NOMO-1 treated with dmso at 0.1 percent for 144 hours (cell line): Measurements from ENCODE around the gene ABCG2.
"Not testable (repeated sequence)": the region's sequence is repeated elsewhere in the genome, so short reads cannot be mapped to it uniquely, and the experiment has no call there.

Experiments
- DNase-seq: peaks from one replicate; lab custom pipeline; 2025; ENCODE audit not compliant: unreplicated experiment; lab: John Stamatoyannopoulos, UW

The ABCG2 gene

DNA sequence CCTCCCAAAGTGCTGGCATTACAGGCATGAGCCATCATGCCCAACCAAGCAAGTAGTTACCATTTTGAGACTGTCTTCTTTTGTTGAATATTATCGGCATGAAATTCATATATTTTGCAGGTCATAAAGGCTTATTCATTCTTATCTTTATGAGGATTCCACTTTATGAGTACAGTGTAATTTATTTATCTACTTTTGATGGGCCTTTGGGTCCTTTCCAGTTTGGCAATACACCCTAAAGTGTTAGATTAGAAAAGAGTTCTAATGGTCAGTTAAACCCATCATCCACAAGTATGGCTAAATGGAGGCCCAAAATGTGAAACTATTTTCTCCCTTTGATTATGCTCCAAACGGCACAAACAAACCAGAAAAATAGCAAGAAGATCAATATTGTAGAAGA is 10.9 kb upstream of the ABCG2 start:
- no peak for DNase-seq

DNA sequence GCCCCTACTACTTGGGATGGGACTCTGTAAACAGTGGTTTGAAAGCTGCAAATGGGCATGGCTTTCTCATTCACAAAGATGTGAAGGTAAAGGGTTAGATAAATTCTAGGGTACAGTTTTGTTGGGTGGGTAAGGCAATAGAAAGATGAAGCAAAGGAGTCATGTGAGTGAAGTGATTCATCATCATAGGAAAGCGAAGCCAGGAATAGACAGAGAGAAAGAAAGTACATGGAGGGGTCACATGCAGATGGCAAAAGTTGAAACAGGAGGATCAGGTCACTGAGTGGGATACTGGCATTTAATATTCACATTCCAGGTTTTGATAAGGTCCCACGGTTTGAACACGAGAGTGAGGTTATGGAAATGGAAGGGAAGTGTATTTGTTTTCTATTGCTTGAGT is 8.2 kb upstream of the ABCG2 start:
- no peak for DNase-seq

DNA sequence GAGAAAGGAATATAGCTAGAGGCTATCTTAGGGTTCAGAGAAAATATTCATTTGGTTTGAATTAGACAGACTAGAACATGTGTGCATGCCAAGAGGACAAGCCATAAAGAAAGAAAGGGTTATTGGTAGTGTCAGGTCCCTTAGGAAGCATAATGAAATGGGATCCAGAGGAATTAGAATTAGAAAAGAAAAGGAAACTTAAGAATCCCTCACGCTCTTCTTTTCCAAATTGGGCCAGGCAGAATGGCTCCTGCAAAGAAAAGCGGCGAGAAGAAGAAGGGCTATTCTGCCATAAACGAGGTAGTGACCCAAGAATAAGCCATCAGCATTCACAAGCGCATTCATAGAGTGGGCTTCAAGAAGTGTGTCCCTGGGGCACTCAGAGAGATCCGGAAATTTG is 4.9 kb upstream of the ABCG2 start:
- no peak for DNase-seq

DNA sequence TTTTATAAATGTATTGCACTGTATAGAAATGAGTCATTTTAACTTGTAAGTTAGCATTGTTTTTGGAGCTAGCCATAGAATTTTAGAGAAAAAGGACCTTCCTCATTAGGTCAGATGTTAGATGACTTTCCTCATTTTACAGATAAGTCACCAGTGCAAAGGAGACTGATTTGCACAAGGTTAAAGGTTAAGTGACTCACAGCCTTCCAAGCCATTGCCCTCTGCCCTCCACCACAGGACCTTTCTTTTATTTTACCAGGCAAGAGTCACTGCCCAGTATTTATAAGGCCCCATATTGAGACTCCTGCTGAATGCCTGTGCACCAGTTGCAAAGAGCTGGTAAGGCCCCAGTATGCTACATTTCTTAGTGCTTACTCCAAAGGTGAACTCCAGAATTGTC is 4.2 kb upstream of the ABCG2 start:
- DNase-seq: no peak

DNA sequence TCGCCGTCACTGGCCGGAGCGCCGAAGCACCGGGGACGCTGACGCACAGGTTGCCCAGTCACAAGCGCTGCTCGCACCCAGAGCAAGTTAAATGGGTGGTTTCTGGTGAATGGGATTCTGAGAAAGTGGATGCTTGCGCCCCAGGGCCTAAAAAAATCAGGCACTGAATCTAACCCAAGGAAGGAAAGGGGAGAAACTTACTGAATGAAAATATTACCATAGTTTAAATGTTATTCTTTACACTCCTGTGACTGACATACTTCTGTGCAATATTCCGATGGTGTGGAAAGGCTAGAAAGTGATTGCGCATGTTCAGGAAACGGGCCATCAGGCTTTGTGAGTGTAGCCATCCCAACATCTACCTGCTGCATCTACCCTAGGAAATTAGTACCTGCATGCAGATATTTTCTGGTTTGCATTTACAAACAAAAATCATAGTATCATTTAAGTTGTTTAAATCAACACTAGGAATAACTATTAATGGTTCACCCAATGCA is 838 bp upstream of the ABCG2 start:
- DNase-seq: no peak

DNA sequence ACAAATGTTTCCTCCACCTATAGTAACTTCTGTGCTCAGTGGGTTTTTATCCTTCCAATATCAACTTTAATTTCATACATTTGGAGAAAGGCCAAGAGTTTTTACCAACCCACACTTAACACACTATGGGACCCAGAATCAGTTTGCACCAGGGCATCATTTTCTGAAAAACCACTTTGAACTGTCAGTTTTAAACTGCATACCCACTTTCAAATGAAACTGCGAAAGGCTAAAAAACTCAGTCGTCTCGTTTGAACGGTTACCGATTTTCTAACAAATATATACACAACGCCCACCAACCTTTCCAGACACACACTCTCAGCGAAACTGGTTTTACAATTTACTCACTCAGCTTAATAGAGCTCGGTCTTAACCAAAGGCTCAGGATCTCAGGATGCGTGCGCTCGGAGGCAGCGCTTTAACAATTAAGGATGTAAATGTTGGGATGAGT is 376 bp downstream of the ABCG2 start:
- DNase-seq: no peak

DNA sequence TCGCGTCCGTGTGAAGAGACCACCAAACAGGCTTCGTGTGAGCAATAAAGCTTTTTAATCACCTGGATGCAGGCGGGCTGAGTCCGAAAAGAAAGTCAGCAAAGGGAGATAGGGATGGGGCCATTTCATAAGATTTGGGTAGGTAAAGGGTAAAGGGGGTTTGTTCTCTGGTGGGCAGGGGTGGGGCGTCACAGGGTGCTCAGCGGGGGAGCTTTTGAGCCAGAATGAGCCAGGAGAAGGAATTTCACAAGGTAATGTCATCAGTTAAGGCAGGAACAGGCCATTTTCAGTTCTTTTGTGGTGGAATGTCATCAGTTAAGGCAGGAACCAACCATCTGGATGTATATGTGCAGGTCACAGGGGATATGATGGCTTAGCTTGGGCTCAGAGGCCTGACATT is 6.1 kb downstream of the ABCG2 start:
- not testable (repeated sequence) for DNase-seq

DNA sequence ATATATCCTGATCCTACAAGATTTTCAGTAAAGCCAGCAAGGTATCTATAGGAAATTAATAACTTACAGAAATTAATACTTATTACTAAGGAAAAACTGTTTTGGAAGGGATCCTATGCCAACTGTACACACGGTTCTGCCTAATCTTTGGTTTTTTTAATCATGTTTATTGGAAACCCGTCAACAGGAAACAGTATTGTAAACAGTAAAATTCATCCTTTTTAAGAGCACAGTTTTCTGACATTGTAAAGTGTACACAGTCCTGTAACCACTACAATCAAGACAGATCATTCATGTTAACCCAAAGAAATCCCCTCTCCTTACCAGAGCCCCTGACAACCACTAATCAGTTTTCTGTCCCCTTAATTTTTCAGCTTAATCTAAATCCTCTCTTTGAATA is 9.9 kb downstream of the ABCG2 start:
- no peak for DNase-seq

DNA sequence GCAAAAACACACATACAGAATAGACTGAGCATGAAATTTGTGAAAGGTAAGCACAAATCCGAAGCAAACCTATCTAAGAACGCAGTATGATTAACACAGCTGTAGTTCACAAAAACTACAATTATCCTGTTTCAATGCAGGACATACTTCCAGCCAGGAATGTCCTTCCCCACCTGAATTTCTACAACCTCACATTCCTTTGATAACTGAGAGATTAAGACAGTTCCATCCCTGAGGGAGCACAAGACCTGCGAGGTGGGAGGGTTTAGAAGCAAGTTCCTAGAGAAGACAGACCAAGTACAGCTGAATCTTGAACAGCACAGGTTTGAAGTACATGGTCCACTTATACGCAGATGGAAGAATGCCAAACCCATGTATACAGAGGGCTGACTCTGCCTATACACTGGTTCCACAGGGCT is 10.6 kb downstream of the ABCG2 start:
- DNase-seq: no peak

DNA sequence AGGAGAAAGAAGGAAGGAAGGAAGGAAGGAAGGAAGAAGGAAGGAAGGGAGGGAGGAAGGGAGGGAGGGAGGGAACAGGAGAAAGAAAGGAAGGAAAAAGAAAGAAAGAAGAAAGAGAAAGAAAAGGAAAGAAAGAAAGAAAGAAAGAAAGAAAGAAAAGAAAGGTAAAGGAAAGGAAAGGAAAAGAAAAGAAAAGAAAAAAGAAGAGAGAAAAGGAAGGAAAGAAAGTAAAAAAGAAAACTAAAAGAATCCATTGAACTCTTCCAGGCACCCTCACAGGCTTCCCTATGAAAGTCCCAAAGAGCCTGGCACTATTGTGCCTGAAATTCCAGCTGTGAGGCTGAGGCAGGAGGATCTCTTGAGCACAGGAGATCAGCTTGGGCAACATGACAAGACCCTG is 11.5 kb downstream of the ABCG2 start:
- DNase-seq: no peak

DNA sequence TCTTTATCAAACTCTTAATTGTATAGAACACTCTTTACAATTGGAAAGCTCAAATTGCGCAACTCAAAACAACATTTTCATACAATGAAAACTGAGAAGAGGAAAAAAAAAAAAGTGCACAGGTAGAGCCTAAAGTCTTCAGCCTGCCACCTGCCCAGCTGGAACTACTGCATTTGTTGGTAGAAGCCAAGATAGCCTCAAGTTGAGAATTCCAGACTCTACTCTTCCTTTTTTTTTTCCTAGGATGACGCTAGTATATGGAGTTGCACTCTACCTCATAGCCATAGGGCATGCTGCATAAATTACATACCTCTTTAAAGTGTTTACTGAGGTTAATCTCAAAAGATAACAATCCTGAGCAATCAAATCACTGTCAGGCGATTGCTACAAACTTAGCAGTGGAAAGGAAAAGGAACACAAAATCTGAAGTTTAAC is 13.6 kb downstream of the ABCG2 start:
- DNase-seq: no peak

DNA sequence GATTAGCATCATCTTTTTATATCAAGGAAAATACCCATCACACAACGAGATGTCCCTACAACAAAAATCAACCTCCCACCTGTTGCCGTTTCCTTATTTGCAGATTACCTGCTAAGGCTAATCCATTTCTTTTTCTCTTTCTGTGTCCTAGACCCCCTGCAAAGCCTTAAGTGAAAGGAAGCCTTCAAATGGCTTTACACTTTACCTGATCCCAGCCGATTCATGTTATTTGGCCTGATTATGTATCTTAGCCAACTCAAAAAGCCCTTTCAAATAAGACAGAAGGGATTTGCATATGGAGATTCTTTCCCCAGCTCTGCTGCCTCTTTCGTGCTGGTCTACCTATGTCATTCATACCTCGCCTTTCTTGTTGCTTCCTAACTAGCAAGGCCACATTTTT is 14.4 kb downstream of the ABCG2 start:
- DNase-seq: no peak

DNA sequence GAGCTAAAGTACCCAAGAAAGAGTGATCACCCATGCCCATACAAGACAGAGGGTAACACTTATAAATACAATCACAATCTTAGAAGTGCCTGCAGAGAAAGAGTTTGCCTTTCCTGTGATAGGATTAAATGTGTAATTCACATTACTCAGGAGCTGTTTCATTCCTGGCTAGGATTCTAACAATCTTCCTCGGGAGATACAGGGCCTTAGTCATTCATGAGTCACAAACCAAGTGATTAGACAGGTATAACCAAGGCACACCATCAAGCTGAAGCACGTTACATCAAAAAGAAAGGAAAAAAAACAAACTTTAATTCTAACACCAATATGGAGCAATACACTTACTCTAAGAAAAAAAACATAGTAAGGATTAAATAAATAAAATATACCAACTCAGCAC is 14.9 kb downstream of the ABCG2 start:
- DNase-seq: no peak

DNA sequence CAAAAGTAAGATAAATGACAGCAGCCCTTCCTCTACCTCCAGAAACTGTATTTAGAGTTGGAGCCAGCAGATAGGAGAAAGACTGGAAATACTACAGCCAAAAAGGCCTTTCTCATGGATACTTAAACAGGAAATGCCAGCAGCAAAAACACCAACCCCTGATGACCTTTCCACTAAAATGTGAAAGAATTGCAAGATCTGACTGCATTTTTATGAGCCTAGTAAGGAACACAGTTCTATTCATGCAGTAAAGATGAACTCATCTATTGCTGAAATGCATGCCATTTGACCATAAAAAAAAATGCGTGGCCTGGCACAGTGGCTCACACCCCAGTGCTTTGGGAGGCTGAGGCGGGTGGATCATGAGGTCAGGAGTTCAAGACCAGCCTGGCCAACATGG is 19.9 kb downstream of the ABCG2 start:
- DNase-seq: no peak

DNA sequence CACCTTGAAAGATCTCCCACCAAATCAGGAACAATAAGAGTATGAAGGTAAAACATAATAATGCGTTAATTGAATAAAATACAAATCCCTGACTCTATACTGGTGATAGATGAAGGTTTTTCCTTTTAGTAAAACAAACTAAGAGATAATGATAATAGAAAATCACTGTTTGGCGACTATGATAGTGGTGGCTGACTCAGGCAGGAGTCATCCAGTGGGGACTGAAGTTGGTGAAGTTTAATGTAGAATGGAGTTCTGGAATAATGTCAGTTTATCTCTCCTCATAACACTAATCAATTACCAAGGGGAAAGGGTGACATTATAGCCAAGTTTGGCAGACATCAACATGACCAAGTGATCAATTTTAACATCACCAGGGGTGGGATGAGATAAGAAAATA is 21.3 kb downstream of the ABCG2 start:
- DNase-seq: no peak

DNA sequence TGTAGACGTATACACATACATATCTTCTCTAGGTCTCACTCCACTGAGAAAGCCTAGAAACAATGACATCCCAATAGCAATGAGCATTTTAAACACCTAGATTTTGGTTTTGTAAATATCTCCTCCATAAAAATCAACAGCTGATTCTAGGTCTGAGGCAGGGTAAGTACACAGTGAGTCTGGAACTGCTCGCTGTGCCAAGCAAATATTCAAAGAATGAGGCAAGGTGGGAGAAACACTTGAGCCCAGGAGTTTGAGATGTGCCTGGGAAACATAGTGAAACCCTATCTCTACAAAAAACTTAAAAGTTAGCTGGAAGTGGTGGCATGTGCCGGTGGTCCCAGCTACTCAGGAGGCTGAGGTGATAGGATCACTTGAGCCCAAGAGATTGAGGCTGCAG is 22.2 kb downstream of the ABCG2 start:
- DNase-seq: no peak

DNA sequence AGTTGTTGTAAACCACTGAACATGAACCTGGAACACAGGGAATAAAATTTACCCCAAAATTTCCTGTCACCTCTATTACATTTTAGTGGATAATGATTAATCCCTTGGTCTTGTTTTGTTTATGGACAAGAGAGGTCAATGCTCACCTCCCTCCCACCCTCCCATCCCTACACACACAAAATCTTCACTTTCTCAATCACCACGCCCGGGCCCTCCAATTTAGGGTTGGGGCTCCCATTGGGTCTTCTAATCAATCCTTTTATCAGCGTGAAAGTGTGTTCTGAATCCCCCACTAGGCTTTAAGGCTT is 23.1 kb downstream of the ABCG2 start:
- DNase-seq: no peak

DNA sequence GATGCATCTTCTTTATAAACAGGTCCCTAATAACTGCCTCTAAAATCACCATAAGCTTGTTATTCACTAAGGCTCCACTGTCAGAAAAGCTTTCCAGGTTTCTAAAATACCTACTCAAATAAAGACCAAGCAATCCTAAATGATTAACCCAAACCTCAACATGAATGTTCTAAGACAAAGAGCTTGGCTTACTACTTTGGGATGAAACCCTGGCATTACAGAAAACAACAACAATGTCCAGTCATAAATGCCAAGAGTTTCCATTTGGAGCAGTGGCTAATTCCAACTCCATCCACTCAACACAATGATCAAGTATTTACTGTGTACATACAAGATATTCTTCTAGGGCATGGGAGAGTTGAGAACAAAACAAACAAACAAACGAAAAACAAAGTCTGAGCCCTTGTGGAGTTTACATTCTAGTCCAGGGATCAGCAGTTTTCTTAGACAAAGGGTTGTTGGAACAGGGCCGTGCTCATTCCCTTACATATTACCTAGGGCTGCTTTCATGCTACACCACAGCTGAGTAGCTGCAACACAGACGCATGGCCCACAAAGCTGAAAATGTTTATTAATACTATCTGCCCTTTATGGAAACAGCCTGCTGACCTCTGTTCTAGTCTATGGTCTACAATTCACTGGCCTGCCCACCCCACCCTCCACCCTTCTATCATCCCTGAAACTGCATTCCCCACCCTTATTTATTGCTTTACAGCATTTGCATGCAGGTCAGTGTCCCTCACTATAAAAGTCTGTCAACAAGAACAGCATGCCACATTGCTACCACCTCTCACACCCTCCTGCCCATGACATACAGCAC is 23.7 kb downstream of the ABCG2 start:
- DNase-seq: no peak

DNA sequence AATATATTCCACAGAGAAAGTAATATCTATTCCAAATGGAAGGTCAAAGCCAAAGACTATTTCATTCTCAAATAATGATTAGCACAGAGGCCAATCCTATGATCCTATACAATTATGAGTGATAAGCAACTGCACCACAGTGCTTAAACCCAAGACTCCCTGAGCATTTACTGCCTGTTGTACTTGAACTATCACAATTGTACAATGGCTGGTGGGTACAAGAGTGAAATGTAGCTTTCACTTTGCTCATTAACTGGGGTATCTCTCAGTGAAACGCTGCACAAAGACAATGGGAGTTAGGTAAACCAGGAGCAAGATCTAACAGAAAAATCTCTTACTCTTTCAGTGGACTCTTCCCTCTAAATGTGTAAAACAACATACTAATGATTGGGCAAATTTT is 24.3 kb downstream of the ABCG2 start:
- DNase-seq: no peak

DNA sequence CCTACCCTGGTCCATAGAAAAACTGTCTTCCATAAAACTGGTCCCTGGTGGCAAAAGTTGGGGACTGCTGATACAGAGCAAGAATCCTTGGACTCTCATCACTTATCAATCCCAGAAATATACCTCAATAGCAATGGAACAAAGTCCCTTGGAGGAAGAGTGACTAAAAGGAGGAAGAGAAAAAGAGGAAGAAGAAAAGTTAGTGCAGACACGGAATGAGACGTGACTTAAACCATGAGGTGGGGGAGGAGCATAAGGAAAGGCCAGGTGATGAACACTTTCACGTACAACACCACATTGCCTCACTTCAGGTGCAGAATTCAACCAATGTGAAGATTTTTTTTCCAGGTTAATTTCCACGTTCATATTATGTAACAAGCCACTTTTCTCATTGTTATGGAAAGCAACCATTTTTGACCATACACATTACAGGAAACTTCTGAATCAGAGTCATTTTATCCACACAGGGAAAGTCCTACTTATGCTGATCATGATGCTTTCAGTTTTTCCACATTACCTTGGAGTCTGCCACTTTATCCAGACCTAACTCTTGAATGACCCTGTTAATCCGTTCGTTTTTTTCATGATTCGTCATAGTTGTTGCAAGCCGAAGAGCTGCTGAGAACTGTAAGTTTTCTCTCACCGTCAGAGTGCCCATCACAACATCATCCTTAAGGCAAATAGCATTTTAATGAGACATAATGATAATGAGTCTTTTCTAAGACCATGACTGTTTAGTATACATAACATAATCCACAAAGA is 27.7 kb downstream of the ABCG2 start:
- peak; percentile 1 for DNase-seq

DNA sequence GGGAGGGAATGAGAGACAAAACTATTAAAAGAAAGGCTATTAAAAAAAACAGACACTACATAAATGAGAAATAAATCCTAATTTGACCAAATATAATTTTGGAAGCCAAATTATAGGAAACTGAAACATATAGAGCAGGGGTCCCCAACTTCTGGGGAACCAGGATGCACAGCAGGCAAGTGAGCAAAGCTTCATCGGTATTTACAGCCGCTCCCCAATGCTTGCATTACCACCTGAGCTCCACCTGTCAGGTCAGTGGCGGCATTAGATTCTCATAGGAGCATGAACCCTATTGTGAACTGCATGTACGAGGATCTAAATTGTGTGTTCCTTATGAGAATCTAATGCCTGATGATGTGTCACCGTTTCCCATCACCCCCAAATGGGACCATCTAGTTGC is 28.4 kb downstream of the ABCG2 start:
- no peak for DNase-seq

DNA sequence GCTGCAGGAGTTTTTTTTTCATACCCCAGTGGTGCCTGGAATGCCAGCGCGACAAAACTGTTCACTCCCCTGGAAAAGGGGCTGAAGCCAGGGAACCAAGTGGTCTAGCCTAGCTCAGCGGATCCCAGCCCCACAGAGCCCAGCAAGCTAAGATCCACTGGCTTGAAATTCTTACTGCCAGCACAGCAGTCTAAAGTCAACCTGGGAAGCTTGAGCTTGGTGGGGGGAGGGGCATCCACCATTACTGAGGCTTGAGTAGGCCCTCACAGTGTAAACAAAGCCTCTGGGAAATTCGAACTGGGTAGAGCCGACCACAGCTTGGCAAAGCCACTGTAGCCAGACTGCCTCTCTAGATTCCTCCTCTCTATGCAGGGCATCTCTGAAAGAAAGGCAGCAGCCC is 36.2 kb downstream of the ABCG2 start:
- not testable (repeated sequence) for DNase-seq
